Activated naive CD8-positive, alpha-beta T cell treated with anti-CD3 and anti-CD28 coated beads, Interleukin-2, amount 10 ng/mL, durations not matched to agents 7 days and 5 days (primary cell): ENCODE measurements around the gene PHF2. TPM values are rescaled to one million over a fixed set of nuclear protein-coding genes. Genes with fewer than 3 reads are reported as not detected.
A peak's percentile ranks its signal among the peaks of the same experiment; 100 is the strongest.

Experiments
- ATAC-seq: fragments of 150-1000 bp; cut with Tn5 transposase; one replicate; pipeline ENCODE4 v1.10.0; 2021; ENCODE audit warnings: low read depth, moderate library complexity
- POLR2A ChIA-PET: fragments of 350-600 bp; sonication (Branson Sonifier 250); formaldehyde crosslinking; loops from one replicate; lab custom pipeline; 2021; ENCODE audit warnings: antibody characterized with exemption; lab: Charles Lee
- DNase-seq: peaks from one replicate; pipeline ENCODE4 v3.0.0; 2021
- H3K27ac Mint-ChIP-seq: one replicate; pipeline ENCODE4 v1.8.0; 2022; ENCODE audit warnings: mild to moderate bottlenecking, mixed read lengths
- H3K27me3 Mint-ChIP-seq: one replicate; pipeline ENCODE4 v1.8.0; 2022; ENCODE audit warnings: mild to moderate bottlenecking, moderate library complexity, mixed read lengths
- H3K36me3 Mint-ChIP-seq: one replicate; pipeline ENCODE4 v1.8.0; 2021; ENCODE audit warnings: mild to moderate bottlenecking, mixed read lengths
- H3K4me1 Mint-ChIP-seq: one replicate; pipeline ENCODE4 v1.8.0; 2021; ENCODE audit warnings: mixed read lengths
- H3K4me3 Mint-ChIP-seq: one replicate; pipeline ENCODE4 v1.8.0; 2022; ENCODE audit warnings: mild to moderate bottlenecking, moderate library complexity, mixed read lengths
- H3K9me3 Mint-ChIP-seq: one replicate; pipeline ENCODE4 v1.8.0; 2021; ENCODE audit warnings: mixed read lengths
- total RNA-seq, 2 experiments: library from RNA; stranded (reverse); gene quantifications; one replicate each; pipeline ENCODE4 v1.2.3, GENCODE V29; 2021

The PHF2 gene
- 10 to 100 TPM; 27.9 to 29.5 TPM for total RNA-seq

DNA sequence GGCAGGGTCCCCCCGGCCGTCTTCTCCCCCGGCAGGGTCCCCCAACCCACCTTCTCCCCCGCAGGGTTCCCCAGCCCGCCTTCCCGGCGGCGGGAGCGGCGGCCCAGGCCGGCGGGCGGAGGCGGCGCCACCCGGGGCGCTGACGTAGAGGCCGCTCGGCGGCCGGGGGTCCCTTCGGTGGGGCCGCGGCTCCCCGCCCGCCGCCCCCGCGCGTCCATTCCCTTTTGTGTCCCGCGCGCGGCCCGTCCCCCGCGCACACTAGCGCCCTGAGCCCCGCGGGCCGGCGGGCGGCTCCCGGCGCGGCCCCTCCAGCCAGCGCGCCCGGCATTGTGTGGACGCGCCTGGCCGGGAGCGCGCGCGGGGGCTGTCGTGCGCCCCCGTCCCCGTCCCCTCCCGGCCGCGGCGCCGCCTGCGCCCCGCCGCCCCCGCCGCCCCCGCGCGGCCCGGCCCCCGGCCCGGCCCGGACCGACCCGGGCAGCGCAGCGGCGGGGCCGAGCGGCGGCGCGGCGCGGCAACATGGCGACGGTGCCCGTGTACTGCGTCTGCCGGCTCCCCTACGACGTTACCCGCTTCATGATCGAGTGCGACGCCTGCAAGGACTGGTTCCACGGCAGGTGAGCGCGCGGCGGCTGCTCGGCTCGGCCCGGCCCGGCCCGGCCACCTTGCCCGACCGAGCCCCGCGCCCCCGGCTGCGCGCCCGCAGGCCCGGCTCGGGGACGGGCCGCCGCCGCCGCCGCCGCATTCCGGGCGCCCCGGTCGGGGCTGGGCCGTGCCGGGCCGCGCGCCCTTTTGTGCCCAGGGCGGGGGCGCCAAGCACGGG is at the start of gene PHF2:
TSS of gene PHF2 (plus strand) at position 327 of the 820 bp plus-strand sequence. CDS start at position 517, 190 bp downstream.
- ATAC-seq, result peak; percentile 55
- Mint-ChIP-seq H3K36me3 (peaks cover 5% of the 10 kb centered on the region), H3K9me3 (no peaks in the 10 kb centered on the region), H3K4me3 (peak within 1 kb of the TSS; percentile 90), H3K27ac (peak within 1 kb of the TSS; percentile 90), H3K27me3 (no peaks in the 10 kb centered on the region), H3K4me1 (peaks cover 16% of the 10 kb centered on the region)
- POLR2A ChIA-PET, result interaction anchor here (0.9 to 2.1 kb wide), 6 partner anchors 10 to 622 kb away, joined by 3 to 31 read pairs (median 4); partner anchors contain the start of genes FAM120A and FAM120AOS
- DNase-seq, result peak; percentile 72

DNA sequence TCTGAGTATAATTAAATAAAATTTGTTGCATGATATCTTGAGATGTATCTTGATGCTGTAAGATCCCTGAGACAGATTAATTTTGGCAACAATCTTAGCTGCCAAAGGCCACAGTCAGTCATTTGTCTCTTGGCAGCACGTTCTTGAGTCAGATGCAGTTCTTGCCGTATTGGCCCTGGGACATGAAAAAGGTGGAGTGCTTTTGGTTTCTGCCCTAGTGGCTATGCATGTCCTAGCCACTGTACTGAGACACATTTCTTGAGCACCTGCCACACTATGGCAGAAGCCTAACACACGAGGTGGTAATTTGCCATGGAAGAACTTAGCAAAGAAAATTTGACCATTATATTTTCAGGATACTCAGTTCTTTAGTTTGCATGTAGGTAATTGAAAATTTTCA is 45.0 kb upstream of the PHF2 start:
- no peaks in the 10 kb centered on the region for H3K9me3 Mint-ChIP-seq
- H3K4me1 Mint-ChIP-seq, result peaks cover 7% of the 10 kb centered on the region
- H3K36me3 Mint-ChIP-seq, result peaks cover 25% of the 10 kb centered on the region
- POLR2A ChIA-PET, result no interaction called here
- ATAC-seq (no peak), DNase-seq (no peak)
- H3K27me3 Mint-ChIP-seq, result no peaks in the 10 kb centered on the region
- H3K27ac Mint-ChIP-seq, result no peak overlapping the region
- no peak overlapping the region for H3K4me3 Mint-ChIP-seq

DNA sequence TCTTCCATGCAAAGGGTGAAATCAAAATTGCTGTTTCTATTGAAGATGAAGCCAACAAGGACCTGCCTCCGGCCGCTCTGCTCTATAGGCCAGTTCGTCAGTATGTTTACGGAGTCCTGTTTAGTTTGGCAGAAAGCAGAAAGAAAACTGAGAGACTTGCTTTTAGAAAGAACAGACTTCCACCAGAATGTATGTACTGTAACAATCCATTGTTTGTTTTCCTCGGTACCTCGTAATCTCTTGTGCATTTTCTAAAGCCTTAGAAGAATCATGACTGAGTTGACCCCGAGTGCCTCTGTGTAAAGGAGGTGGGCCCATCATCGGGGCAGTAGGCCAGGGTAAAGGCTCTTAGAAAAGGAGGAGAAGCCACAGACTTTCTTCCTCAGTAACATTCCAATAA is 44.2 kb upstream of the PHF2 start:
- DNase-seq, result no peak
- no peaks in the 10 kb centered on the region for H3K9me3 Mint-ChIP-seq
- POLR2A ChIA-PET, result no interaction called here
- H3K4me1 Mint-ChIP-seq, result peaks cover 7% of the 10 kb centered on the region
- H3K36me3 Mint-ChIP-seq, result peaks cover 24% of the 10 kb centered on the region
- H3K27me3 Mint-ChIP-seq, result no peaks in the 10 kb centered on the region
- no peak for ATAC-seq
- H3K4me3 Mint-ChIP-seq, result no peak overlapping the region
- no peak overlapping the region for H3K27ac Mint-ChIP-seq

DNA sequence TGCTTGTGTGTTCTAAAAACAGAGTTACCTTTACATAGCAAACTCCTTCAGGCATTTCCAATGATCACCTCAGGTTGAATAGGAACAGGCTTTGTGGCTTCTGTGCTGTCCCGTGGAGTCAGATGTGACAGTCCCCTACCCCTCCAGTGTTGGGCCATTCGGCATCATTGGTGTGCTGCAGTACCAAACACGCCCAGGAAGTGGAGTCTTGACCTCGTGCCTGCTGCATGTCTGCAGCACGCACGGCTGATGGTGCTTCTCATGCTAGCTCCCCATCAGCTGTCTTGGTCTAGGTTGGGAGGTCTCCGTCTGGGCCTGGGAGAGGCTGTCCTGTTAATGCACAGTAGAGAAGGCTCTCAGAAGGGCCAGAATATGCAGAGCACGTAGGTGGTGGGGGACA is 42.5 kb upstream of the PHF2 start:
- H3K27me3 Mint-ChIP-seq, result no peaks in the 10 kb centered on the region
- no peak for ATAC-seq
- POLR2A ChIA-PET, result no interaction called here
- DNase-seq, result no peak
- peaks cover 24% of the 10 kb centered on the region for H3K36me3 Mint-ChIP-seq
- peaks cover 5% of the 10 kb centered on the region for H3K4me1 Mint-ChIP-seq
- no peak overlapping the region for H3K27ac Mint-ChIP-seq
- H3K4me3 Mint-ChIP-seq, result no peak overlapping the region
- H3K9me3 Mint-ChIP-seq, result no peaks in the 10 kb centered on the region

DNA sequence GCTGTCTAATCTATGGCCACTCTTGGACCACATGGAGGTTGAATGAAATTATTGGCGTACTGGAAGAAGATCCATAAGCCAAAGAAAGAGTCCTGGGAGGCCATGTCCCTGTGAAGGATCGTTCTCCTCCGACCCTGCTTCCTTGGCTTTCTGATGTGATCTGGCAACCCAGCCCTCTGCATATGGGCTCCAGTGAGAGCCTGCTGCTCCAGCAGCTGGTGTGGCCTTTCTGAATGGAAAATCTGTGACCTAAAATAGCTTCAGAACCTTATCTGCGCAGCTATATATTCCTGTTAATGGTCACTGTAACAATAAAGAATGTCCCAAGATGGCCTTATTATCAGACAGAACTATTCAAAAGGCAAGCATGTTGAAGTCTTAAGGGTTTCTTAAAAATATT is 40.2 kb upstream of the PHF2 start:
- H3K36me3 Mint-ChIP-seq, result peaks cover 21% of the 10 kb centered on the region
- no peak overlapping the region for H3K4me3 Mint-ChIP-seq
- no peaks in the 10 kb centered on the region for H3K27me3 Mint-ChIP-seq
- ATAC-seq (no peak), DNase-seq (no peak)
- POLR2A ChIA-PET, result interaction anchor here (0.6 to 0.9 kb wide), 2 partner anchors 30 to 303 kb away, joined by 3 read pairs; no protein-coding TSS in a partner anchor
- H3K9me3 Mint-ChIP-seq, result no peaks in the 10 kb centered on the region
- peaks cover 7% of the 10 kb centered on the region for H3K4me1 Mint-ChIP-seq
- H3K27ac Mint-ChIP-seq, result no peak overlapping the region

DNA sequence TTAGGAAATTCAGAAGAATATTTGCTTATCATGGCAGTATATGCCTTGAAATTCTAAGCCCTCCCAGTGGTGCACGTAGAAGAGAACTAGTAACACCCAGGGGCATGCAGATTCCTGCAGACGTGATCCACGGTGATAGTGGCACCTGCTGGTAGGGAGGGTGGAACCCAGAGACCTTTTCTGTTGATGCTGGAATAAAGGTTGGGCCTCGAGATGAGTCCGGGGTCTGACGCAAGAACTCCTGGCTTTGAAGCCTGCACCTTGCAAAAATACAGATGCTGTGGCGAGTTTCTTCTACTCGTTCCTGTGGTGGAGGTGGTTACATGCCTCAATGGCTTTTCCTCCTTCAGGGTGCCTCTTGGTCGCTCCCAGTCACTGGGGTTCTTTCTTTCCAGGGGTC is 39.5 kb upstream of the PHF2 start:
- POLR2A ChIA-PET, result interaction anchor here (0.6 kb wide), 1 partner anchor 9 kb away, joined by 3 read pairs; no protein-coding TSS in a partner anchor
- Mint-ChIP-seq H3K27ac (no peak overlapping the region), H3K36me3 (peaks cover 20% of the 10 kb centered on the region), H3K4me1 (peaks cover 7% of the 10 kb centered on the region), H3K9me3 (no peaks in the 10 kb centered on the region), H3K27me3 (no peaks in the 10 kb centered on the region), H3K4me3 (no peak overlapping the region)
- ATAC-seq, result no peak
- DNase-seq, result no peak

DNA sequence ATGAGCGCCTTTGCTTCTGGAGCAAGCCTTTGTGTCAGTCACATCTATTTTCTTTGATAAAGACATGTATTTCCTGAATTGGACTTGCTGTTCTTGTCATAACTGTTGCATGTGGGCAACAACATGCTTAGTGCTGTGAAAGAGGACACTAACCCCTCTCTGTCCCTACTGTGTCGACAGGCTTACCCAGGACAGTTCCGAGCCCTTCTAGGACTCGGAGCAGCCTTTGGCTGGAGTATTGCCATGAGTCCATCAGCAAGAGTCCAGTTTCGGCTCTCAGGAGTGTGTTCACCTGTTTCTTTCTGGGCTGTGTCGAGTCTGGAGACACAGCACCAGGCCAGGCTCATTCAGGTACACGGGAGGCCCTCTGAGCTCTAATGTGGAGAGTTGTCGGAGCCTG is 36.1 kb upstream of the PHF2 start:
- H3K4me3 Mint-ChIP-seq, result no peak overlapping the region
- no peak for ATAC-seq
- DNase-seq, result no peak
- no peak overlapping the region for H3K27ac Mint-ChIP-seq
- H3K27me3 Mint-ChIP-seq, result no peaks in the 10 kb centered on the region
- no peaks in the 10 kb centered on the region for H3K9me3 Mint-ChIP-seq
- POLR2A ChIA-PET, result no interaction called here
- peaks cover 13% of the 10 kb centered on the region for H3K36me3 Mint-ChIP-seq
- peaks cover 2% of the 10 kb centered on the region for H3K4me1 Mint-ChIP-seq

DNA sequence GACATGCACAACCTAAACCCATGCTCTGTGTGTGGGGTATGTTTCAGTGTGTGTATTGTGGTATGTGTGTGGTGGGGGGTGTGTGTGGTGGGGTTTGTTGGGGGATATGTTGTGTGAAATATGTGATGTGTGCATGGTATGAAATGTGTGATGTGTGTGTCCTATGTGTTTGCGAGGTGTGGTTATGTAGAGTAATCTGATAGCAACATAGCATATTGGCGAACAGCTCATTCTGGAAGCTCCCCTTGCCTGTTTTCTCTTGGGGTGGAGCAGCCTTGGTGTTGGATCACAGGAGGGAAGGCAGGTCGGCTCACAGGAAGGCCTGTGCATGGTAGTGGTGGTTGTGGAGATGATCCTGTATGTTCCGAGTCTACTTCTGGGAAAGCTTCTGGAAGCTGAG is 35.4 kb upstream of the PHF2 start:
- Mint-ChIP-seq H3K4me1 (peaks cover 2% of the 10 kb centered on the region), H3K9me3 (no peaks in the 10 kb centered on the region), H3K36me3 (peaks cover 13% of the 10 kb centered on the region), H3K27me3 (no peaks in the 10 kb centered on the region), H3K27ac (peak overlapping the region; percentile 45), H3K4me3 (no peak overlapping the region)
- ATAC-seq, result no peak
- no peak for DNase-seq
- POLR2A ChIA-PET, result no interaction called here

DNA sequence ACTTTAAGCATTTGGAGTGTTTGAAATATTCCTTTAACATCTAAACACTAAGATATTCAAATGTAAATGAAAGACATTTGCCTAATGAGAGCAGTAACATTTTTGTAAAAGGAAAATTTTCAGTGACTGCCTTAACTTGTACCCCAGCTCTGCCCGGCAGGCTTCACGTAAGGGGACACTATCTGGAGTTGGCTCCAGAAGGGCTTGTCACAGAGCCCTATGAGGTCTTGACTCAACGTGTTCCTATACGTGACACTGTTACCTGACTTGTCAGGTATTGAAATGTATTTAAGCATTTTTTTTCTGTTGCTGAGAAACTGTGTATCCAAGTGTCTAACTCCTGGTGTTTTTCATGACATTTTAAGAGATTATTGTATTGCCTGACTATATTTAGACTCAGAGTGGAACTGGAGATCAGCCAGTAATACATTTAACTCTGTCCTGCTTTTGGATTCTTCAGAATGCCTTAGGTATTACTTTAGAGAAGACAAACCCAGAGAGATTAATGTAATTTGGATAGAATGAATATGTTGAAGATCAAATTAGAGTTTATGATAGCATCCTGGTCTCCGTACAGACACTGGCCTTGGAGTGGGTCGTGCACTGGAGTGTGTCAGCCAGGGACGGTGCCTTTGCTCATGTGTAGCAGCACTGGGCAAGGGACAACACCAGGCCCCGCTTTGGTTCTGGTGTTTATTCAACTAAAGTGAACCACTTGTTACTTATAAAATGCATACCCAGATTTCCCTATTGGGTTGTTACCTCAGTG is 34.6 kb upstream of the PHF2 start:
- H3K9me3 Mint-ChIP-seq, result no peaks in the 10 kb centered on the region
- no peak overlapping the region for H3K27ac Mint-ChIP-seq
- DNase-seq (no peak), ATAC-seq (no peak)
- H3K4me3 Mint-ChIP-seq, result no peak overlapping the region
- POLR2A ChIA-PET, result no interaction called here
- H3K36me3 Mint-ChIP-seq, result peaks cover 13% of the 10 kb centered on the region
- no peaks in the 10 kb centered on the region for H3K27me3 Mint-ChIP-seq
- H3K4me1 Mint-ChIP-seq, result peaks cover 2% of the 10 kb centered on the region

DNA sequence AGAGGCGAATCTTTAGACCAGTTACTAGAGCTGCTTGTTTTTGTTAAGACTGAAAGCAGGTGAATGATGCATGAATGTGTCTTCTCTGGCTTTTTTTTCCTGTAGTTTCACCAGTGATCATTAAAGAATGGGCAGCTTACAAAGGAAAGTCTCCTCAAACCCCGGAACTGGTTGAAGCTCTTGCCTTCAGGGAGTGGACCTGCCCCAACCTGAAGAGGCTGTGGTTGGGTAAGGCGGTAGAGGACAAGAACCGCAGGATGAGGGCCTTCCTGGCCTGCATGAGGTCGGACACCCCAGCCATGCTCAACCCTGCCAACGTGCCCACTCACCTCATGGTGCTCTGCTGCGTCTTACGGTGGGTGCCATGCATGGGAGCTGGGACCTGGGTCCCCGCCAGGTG is 33.3 kb upstream of the PHF2 start:
- POLR2A ChIA-PET, result no interaction called here
- H3K27me3 Mint-ChIP-seq, result no peaks in the 10 kb centered on the region
- H3K9me3 Mint-ChIP-seq, result no peaks in the 10 kb centered on the region
- H3K4me1 Mint-ChIP-seq, result peaks cover 4% of the 10 kb centered on the region
- ATAC-seq, result no peak
- peaks cover 17% of the 10 kb centered on the region for H3K36me3 Mint-ChIP-seq
- H3K4me3 Mint-ChIP-seq, result no peak overlapping the region
- no peak overlapping the region for H3K27ac Mint-ChIP-seq
- DNase-seq, result no peak

DNA sequence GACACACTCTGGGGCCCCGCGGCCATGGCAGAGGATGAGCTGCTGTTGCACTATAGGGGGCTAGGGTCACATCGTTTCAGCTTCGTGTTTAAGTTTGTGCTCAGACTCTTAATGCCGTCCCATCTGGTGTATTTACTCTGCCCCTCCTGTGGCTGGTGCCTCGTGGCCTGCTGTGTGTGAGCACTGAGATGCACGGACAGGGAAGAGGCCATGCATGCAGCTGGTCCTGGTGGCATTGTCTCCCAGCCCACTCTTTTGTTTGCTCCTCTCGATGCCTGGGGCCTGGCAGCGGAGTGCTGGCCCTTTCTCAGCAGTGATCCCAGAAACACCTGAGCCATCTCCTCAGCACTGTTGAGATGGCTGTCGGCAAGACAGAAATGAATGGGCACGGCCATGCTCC is 30.0 kb upstream of the PHF2 start:
- DNase-seq, result no peak
- no peak overlapping the region for H3K27ac Mint-ChIP-seq
- ATAC-seq, result no peak
- POLR2A ChIA-PET, result no interaction called here
- H3K27me3 Mint-ChIP-seq, result no peaks in the 10 kb centered on the region
- no peak overlapping the region for H3K4me3 Mint-ChIP-seq
- no peaks in the 10 kb centered on the region for H3K9me3 Mint-ChIP-seq
- H3K4me1 Mint-ChIP-seq, result peaks cover 2% of the 10 kb centered on the region
- H3K36me3 Mint-ChIP-seq, result peaks cover 17% of the 10 kb centered on the region

DNA sequence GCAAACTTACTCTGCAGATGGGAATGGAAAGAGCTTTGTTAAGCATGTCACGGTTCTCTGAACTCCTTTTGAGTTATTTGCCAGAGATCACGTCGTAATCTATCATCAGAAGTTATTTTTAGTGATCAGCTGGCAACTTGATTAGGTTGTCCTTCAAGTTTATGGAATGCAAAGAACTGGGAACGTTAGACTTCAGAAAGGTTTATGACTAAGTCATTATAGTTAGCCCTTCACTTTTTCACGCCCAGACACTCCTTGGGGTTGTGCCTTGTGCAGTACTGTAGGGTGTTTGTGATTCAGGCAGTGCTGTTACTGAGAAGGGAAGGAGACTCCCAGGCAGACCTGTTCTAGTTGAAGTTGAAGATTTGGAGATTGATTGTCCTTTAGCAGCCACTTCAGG is 26.8 kb upstream of the PHF2 start:
- no peak overlapping the region for H3K27ac Mint-ChIP-seq

DNA sequence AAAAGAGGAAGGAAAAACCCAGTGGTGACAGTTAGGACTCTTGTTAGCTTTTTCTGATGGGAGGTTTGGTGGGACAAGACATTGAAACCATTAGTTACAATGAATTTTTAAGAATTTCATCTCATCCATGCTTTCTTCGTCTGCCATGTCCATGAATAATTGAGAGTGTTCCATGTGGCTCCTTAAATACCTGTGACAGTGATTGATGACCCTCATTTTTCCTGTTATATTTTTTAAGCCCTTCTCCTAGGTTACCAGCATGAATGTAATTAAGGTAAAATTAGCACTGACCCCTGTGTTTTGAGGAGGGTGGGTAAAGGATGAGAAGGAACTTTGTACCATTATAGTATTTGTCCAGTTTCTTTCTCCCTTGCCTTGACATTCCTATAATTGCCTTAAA is 23.5 kb upstream of the PHF2 start:
- no peak for ATAC-seq
- POLR2A ChIA-PET, result no interaction called here
- Mint-ChIP-seq H3K4me1 (no peaks in the 10 kb centered on the region), H3K4me3 (no peak overlapping the region), H3K27me3 (no peaks in the 10 kb centered on the region), H3K9me3 (no peaks in the 10 kb centered on the region), H3K36me3 (peaks cover 16% of the 10 kb centered on the region), H3K27ac (no peak overlapping the region)
- no peak for DNase-seq

More for the DNA sequence above, 26.8 kb upstream of the PHF2 start:
- Mint-ChIP-seq H3K36me3 (peaks cover 21% of the 10 kb centered on the region), H3K27me3 (no peaks in the 10 kb centered on the region), H3K4me3 (no peak overlapping the region), H3K4me1 (peaks cover 2% of the 10 kb centered on the region), H3K9me3 (no peaks in the 10 kb centered on the region)
- POLR2A ChIA-PET, result interaction anchor here (1.0 kb wide), 2 partner anchors 17 to 26 kb away, joined by 3 read pairs; partner anchors contain the start of gene PHF2
- ATAC-seq (no peak), DNase-seq (no peak)
